GM21825 (cell line): ENCODE results near the gene ABCD4.
"Not testable (repeated sequence)": the region's sequence is repeated elsewhere in the genome, so short reads cannot be mapped to it uniquely, and the experiment has no call there.

Experiments used
- ATAC-seq: cut with Tn5 transposase; IDR thresholded peaks from one replicate; pipeline ENCODE4 v1.9.1; 2021; ENCODE audit warnings: mild to moderate bottlenecking, moderate library complexity; ENCODE audit not compliant: unreplicated experiment

ABCD4 gene

GRCh38 chr14:74302634-74303569, at the start of gene ABCD4:
TSS of gene ABCD4 (minus strand) at chr14:74302934. CDS start at chr14:74302912, 22 bp downstream.
- peak; percentile 96 for ATAC-seq

- no peak for ATAC-seq
Measured at GRCh38 chr14:74350928-74351323, 48.2 kb upstream of the ABCD4 start.

- no peak for ATAC-seq
Measured at GRCh38 chr14:74350211-74350927, 47.6 kb upstream of the ABCD4 start.

- no peak for ATAC-seq
Measured at GRCh38 chr14:74349757-74350156, 47.0 kb upstream of the ABCD4 start.

- ATAC-seq: no peak
Measured at GRCh38 chr14:74348735-74349463, 46.2 kb upstream of the ABCD4 start.

- no peak for ATAC-seq
Measured at GRCh38 chr14:74348241-74348734, 45.6 kb upstream of the ABCD4 start, which contains the start of gene VRTN. TSS of gene VRTN (plus strand) at chr14:74348471. CDS start at chr14:74356784, 8,313 bp downstream.

- ATAC-seq: no peak
Measured at GRCh38 chr14:74347795-74348100, 45.0 kb upstream of the ABCD4 start.

- ATAC-seq: no peak
Measured at GRCh38 chr14:74347097-74347794, 44.5 kb upstream of the ABCD4 start.

GRCh38 chr14:74346341-74346740, 43.6 kb upstream of the ABCD4 start:
- ATAC-seq: no peak

- ATAC-seq: no peak
Measured at GRCh38 chr14:74333909-74334308, 31.2 kb upstream of the ABCD4 start.

GRCh38 chr14:74329950-74330552, 27.3 kb upstream of the ABCD4 start:
- ATAC-seq: not testable (repeated sequence)

GRCh38 chr14:74326369-74327152, 23.8 kb upstream of the ABCD4 start:
- no peak for ATAC-seq

GRCh38 chr14:74325446-74325845, 22.7 kb upstream of the ABCD4 start:
- ATAC-seq: no peak

GRCh38 chr14:74324931-74325361, 22.2 kb upstream of the ABCD4 start:
- ATAC-seq: no peak

- ATAC-seq: no peak
Measured at GRCh38 chr14:74314576-74314975, 11.8 kb upstream of the ABCD4 start.

GRCh38 chr14:74313601-74314000, 10.9 kb upstream of the ABCD4 start:
- no peak for ATAC-seq

GRCh38 chr14:74312161-74312560, 9.4 kb upstream of the ABCD4 start:
- no peak for ATAC-seq

GRCh38 chr14:74309125-74310022, 6.6 kb upstream of the ABCD4 start:
- ATAC-seq: no peak
